Testis (tissue), 3 donors: Measurements from ENCODE around the gene SESTD1. TPM values are rescaled to one million over a fixed set of nuclear protein-coding genes. Genes with fewer than 3 reads are reported as not detected.
A peak's percentile ranks its signal among the peaks of the same experiment; 100 is the strongest.

Source experiments
- DNase-seq: peaks from one replicate; pipeline ENCODE4 v3.0.0-alpha.2; 2019
- H3K27ac ChIP-seq, 2 donors: fragments of 200-600 bp; sonication (generic); one replicate each; pipeline ENCODE4 v1.5.1; 2019
- H3K27me3 ChIP-seq: fragments of 200-600 bp; sonication (generic); one replicate; pipeline ENCODE4 v1.5.1; 2019
- H3K36me3 ChIP-seq: fragments of 200-600 bp; sonication (generic); one replicate; pipeline ENCODE4 v1.5.1; 2017; ENCODE audit warnings: low read depth; ENCODE audit errors: missing control alignments
- H3K4me1 ChIP-seq: fragments of 200-600 bp; sonication (generic); one replicate; pipeline ENCODE4 v1.5.1; 2019
- H3K4me3 ChIP-seq, 2 donors: fragments of 200-600 bp; sonication (generic); one replicate each; pipeline ENCODE4 v1.5.1; 2017 to 2019
- H3K9me3 ChIP-seq: fragments of 200-600 bp; sonication (generic); one replicate; pipeline ENCODE4 v1.5.1; 2017
- CTCF ChIP-seq, 3 experiments: fragments of 450-650 bp in 2 of 3; fragments of 200-600 bp in 1 of 3; sonication (generic) in 1 of 3; IDR thresholded peaks; one replicate each; pipeline ENCODE4 v1.5.1; 2016 to 2019; ENCODE audit warnings: antibody characterized with exemption in 3 of 3, mild to moderate bottlenecking in 2 of 3, moderate library complexity in 1 of 3
- POLR2A ChIP-seq: fragments of 450-650 bp; IDR thresholded peaks from one replicate; pipeline ENCODE4 v1.6.1; 2017; ENCODE audit warnings: antibody characterized with exemption, mild to moderate bottlenecking, moderate library complexity
- WGBS, 2 donors: methylation state at CpG; one replicate each; pipeline ENCODE4 v1.1.5; 2018; 5-methylcytosine and 5-hydroxymethylcytosine counted together
- intact Hi-C: fragments of 100-400 bp; cut with DNase I; formaldehyde crosslinking; loops from one replicate; pipeline ENCODE4 v1.15.1; 2023; ENCODE audit warnings: low total_unique reads
- polyA plus RNA-seq: library from polyadenylated mRNA; stranded (reverse); fragments of 350-450 nt; fragmentation: Illumina TruSeq; extraction: RNeasy Lipid Tissue Mini Kit (QIAGEN cat#74804); gene quantifications from one replicate; pipeline ENCODE4 v1.2.3, GENCODE V29; 2014; ENCODE audit warnings: low read depth, low replicate concordance; ENCODE audit not compliant: insufficient read depth
- total RNA-seq, 2 donors: library from RNA; depleted of rRNA; stranded (reverse); fragments of >200 nt; gene quantifications; one replicate each; pipeline ENCODE4 v1.2.3, GENCODE V29; 2016

SESTD1 gene
- total and polyA plus RNA-seq, 3 donors from 2014 or later = 50.0 to 94.5 (median 56.1) TPM

GRCh38 chr2:179124282-179124681, 140.3 kb downstream of the SESTD1 start:
- DNase-seq = no peak

DNA sequence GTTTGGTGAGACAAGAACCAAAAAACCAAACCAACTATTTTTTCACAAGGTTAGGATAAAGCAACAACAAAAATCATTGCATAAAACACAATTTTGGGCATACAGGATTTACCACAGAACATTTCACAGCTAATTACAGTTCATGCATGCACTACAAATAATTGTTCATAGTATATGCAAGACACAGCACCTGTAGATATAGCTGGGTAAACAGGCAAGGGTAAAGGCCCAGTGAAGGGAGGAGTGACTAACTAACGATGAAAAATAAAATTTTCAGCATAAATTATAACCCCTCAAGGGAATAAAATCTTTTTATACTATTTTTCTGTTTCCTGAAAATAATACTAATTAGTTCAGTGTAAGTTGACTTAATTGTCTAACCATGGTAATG, 141.4 kb downstream of the SESTD1 start:
- no peaks in the 10 kb centered on the region for H3K27me3 ChIP-seq
- no peak overlapping the region for H3K27ac ChIP-seq
- H3K9me3 ChIP-seq = no peaks in the 10 kb centered on the region
- DNase-seq = no peak
- no peaks in the 10 kb centered on the region for H3K36me3 ChIP-seq
- no peak overlapping the region for H3K4me3 ChIP-seq
- intact Hi-C loops = no loop called here
- TF ChIP-seq POLR2A (no peak), CTCF (IDR thresholded peaks at IDR 0.05) (no peak)
- no peaks in the 10 kb centered on the region for H3K4me1 ChIP-seq
- 85 to 97% methylated on average over 1 of the region's 1 CpG for WGBS, 2 donors

More at GRCh38 chr2:179124282-179124681, 140.3 kb downstream of the SESTD1 start:
- Histone ChIP-seq H3K9me3 (no peaks in the 10 kb centered on the region), H3K4me1 (no peaks in the 10 kb centered on the region), H3K4me3 (no peak overlapping the region), H3K36me3 (no peaks in the 10 kb centered on the region), H3K27ac (no peak overlapping the region), H3K27me3 (no peaks in the 10 kb centered on the region)
- intact Hi-C loops = no loop called here
- 69 to 82% methylated on average over 3 of the region's 3 CpGs for WGBS, 2 donors
- TF ChIP-seq POLR2A (no peak), CTCF (IDR thresholded peaks at IDR 0.05) (no peak)

- Histone ChIP-seq H3K27ac (no peak overlapping the region), H3K4me3 (no peak overlapping the region), H3K9me3 (no peaks in the 10 kb centered on the region), H3K4me1 (no peaks in the 10 kb centered on the region), H3K36me3 (no peaks in the 10 kb centered on the region), H3K27me3 (no peaks in the 10 kb centered on the region)
- DNase-seq = no peak
- TF ChIP-seq POLR2A (no peak), CTCF (IDR thresholded peaks at IDR 0.05) (no peak)
- intact Hi-C loops = no loop called here
Observed at GRCh38 chr2:179107737-179108136, 156.9 kb downstream of the SESTD1 start.

- H3K4me1 ChIP-seq = no peaks in the 10 kb centered on the region
- H3K4me3 ChIP-seq = no peak overlapping the region
- DNase-seq = peak; percentile 20
- H3K27me3 ChIP-seq = no peaks in the 10 kb centered on the region
- TF ChIP-seq CTCF (IDR thresholded peaks at IDR 0.05) (no peak), POLR2A (no peak)
- intact Hi-C loops = no loop called here
- H3K36me3 ChIP-seq = no peaks in the 10 kb centered on the region
- H3K27ac ChIP-seq = no peak overlapping the region
- 54% methylated on average over 3 of the region's 3 CpGs for WGBS, 2 donors
- no peaks in the 10 kb centered on the region for H3K9me3 ChIP-seq
Observed at GRCh38 chr2:179106676-179107428, 157.8 kb downstream of the SESTD1 start.

DNA sequence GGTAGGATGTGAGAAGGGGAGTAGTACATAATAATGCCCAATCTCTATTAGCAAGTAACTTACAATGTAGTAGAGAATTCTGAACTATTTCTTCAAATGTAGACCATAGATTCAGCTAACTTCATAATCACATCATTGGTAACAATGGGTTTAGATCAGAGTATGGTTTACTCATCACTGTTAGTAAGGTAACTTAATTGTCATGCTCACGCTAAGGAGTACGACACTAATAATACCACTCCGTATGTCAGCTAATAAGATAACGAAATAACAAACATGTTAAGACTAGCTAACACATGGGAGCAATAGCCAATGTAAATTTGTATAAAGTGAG, 158.3 kb downstream of the SESTD1 start:
- no peaks in the 10 kb centered on the region for H3K27me3 ChIP-seq
- no peaks in the 10 kb centered on the region for H3K9me3 ChIP-seq
- WGBS, 2 donors = 74 to 93% methylated on average over 4 of the region's 4 CpGs
- intact Hi-C loops = no loop called here
- no peak overlapping the region for H3K27ac ChIP-seq
- H3K4me3 ChIP-seq = no peak overlapping the region
- H3K4me1 ChIP-seq = no peaks in the 10 kb centered on the region
- TF ChIP-seq CTCF (IDR thresholded peaks at IDR 0.05) (no peak), POLR2A (no peak)
- no peaks in the 10 kb centered on the region for H3K36me3 ChIP-seq
- DNase-seq = no peak
